Inflammatory macrophage (primary cell): Measurements from ENCODE around the gene LRIT2.
"Not testable (repeated sequence)": the region's sequence is repeated elsewhere in the genome, so short reads cannot be mapped to it uniquely, and the experiment has no call there.

Experiments
- DNase-seq, 2 donors: peaks; one replicate each; pipeline ENCODE4 v3.0.0-alpha.2; 2020 to 2022

Gene LRIT2

DNA sequence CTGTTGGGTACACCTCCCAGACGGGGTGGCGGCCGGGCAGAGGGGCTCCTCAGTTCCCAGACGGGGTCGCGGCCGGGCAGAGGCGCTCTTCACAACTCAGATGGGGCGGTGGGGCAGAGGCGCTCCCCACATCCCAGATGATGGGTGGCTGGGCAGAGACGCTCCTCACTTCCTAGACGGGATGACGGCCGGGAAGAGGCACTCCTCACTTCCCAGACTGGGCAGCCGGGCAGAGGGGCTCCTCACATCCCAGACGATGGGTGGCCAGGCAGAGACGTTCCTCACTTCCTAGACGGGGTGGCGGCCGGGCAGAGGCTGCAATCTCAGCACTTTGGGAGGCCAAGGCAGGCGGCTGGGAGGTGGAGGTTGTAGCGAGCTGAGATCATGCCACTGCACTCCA lies 45.0 kb downstream of the LRIT2 start:
- DNase-seq, result not testable (repeated sequence)

GRCh38 chr10:84179059-84179710 lies 46.2 kb downstream of the LRIT2 start:
- no peak for DNase-seq

DNA sequence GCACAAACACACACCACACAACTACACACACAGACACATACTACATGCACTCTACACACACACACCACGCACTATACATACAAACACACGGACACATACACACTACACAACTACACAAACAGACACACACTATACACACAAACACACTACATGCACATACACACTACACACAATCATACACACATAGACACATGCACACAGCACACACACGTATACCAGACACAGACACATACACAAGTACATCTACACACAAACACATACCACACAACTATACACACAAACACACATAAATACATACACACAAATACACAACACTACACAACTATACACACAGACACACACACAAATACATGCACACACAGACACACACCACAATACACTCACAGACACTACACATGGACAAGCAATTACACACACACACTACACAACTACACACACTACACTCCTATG lies 47.2 kb downstream of the LRIT2 start:
- no peak for DNase-seq

DNA sequence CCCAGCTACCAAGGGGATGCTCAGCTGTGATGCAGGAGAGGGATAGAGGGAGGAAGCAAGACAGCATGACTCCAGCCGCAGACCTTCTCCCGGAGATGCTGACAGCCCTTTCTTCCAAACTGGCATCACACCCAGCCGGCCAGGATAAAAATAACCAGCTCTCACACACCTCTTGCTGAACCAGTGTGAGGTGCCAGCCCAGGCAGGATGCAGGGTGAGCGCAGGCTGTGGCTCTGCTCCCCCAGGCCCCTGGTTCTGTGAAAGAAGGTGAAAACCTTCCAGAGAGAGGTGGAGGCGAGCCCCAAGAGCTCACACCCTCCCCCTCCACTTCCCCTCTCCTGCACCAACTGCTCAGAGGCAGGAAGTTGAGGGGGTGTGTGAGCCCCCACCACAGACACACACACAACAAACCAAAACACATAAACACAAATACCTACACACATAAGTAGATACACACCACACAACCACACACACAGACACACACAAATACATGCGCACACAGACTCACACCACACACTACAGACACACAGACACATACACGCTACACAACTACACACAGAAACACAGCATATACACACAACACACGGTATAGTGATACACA lies 47.7 kb downstream of the LRIT2 start:
- DNase-seq, result no peak

DNA sequence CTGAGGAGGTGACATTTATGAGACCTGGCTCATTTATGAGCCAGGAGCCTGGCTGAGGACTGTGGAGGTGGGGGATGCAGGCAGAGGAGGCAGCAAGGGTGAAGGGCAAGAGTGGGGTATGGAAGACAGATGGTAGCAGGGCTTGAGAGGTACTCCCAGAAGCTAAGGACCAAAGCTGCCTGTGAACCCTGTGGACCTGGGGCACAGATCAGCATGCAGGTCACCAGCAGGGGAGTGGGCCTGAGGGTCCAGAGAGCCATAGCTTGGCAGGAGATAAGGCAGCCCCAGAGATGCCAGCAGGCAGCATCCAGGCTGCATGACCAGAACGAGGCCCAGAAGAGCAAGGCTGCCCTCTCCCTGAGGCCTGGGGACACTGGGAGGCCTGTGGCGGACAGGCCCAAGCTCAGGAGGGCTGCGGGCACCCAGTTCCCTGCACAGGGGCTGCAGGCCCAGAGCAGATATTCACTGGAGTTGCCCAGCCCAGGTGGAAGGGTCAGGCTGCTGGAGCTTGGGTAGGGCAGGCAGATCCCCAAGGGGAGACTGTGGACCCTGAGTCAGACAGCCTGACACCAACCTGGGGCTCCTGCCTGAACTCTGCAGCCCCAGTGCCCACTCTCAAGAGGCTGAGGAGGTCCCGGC lies 48.4 kb downstream of the LRIT2 start:
- DNase-seq, result no peak

DNA sequence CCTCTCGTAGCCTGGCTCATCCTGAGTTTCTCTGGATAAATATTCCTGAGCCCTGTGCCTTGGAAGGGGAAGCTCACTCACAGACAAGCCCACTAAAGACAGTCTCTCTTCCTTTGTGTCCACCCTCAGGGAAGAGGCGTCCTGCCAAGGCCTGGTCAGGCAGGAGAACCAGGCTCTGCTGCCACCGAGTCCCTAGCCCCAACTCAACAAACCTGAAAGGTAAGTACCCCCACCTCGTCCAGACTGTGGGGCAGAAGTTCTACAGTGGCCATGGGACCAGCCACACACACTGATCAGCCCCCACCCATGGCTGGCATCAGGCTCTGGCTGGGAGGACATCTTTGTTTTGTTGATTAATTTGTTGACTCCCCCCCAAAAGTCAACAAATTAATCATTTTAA lies 49.0 kb downstream of the LRIT2 start:
- no peak for DNase-seq

- no peak for DNase-seq
These were observed 49.9 kb downstream of the LRIT2 start for GRCh38 chr10:84175436-84175835.

DNA sequence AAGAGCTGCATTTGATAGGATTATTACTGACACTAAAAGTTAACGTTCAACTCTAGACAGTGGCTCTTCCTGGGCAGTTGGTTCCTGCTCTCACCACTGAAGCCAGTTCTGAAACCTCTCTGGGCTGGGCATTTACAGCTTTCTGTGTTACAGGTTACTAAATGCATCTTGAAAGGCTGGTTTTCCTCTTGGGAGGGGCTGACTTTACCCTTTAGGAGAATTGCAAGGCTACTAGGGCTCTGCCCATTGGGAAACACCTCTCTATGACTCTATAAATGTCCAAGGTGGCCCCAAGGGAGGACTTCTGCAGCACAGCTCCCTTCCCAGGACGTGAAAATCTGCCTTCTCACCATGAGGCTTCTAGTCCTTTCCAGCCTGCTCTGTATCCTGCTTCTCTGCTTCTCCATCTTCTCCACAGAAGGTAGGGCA lies 51.8 kb downstream of the LRIT2 start, which contains the start of gene GPR15LG:
Gene GPR15LG, plus strand, starts transcription at position 301 of the 429 bp plus-strand sequence. Its CDS starts 51 bp downstream, at position 352.
- no peak for DNase-seq

- no peak for DNase-seq
These were observed 52.6 kb downstream of the LRIT2 start for GRCh38 chr10:84172467-84173356.

GRCh38 chr10:84171700-84172466 lies 53.5 kb downstream of the LRIT2 start:
- DNase-seq, result not testable (repeated sequence)

- not testable (repeated sequence) for DNase-seq
These were observed 54.1 kb downstream of the LRIT2 start for GRCh38 chr10:84171237-84171636.
